ENCODE data around the gene ADA. TPM values are rescaled to one million over a fixed set of nuclear protein-coding genes. Genes with fewer than 3 reads are reported as not detected.
"Not testable (repeated sequence)": the region's sequence is repeated elsewhere in the genome, so short reads cannot be mapped to it uniquely, and the experiment has no call there.

Gene ADA
- total RNA-seq, 1 experiment from 2014 or later: 9.6 TPM

DNA sequence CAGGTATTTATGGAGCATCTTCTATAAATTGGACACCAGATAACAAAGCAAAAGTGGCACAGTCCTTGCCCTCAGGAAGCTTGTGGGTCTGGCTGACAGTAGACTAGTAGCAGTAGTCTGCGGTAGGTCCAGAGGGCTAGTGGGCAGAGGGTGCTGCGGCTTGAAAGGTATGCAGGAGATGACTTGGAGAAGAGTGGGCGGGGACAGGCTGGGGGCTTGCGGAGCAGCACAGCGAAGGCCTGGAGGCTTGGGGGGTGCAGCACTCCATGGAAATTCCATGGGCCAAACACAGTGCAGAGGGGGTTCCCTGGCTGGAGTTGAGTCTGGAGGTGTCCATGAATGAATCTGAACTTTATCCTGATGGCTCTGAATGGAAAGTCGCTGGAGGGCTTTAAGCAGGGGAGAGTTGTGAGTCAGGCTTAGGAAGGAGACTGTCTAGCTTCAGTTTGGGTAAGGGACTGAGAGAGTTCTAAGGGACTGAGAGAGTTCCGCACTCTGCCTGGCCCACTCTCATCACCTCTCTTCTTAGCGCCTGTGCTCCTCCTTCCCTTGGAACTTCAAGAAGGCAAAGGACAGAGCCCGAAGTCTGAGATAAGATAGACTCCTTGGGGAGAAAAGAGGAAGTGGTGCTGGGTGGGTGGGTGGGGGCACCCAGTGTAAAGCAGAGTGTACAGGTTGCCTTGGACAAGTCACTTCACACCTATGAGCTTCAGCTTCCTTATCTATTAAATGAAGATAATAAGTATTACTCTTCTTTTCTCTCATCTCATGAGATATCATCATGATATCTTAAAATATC lies 60.3 kb downstream of the ADA start:
- Histone ChIP-seq H3K27me3 (replicated peaks) (no peaks in the 10 kb centered on the region), H3K4me1 (replicated peaks) (peaks cover 13% of the 10 kb centered on the region), H3K4me3 (no peak overlapping the region), H3K36me3 (peaks cover 6% of the 10 kb centered on the region; the same call in 1 of the 2 replicates), H3K27ac (no peak overlapping the region), H3K9me3 (replicated peaks) (no peaks in the 10 kb centered on the region)
- DNase-seq (ENCODE audit: low read depth in 1 of 2, low spot score in 2 of 2): no peak

DNA sequence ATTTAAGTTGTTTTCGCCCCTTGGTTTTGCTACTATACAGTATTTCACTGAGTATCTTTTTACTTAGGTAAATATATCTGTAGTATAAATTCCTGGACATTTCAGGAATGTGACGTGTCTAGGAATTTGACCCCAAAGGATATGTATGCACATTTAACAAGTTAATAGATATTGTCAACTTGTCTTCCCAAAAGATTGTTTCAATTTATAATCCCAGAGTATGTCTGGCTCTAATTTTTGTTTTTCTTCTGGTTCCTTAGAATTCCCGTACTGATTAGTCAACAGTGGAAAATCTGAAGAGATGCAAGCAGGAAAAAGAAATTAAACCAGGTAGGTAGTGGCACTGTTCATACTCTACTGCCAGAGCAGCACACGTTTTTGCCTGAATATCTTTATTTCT lies 62.0 kb downstream of the ADA start:
- peaks cover 5% of the 10 kb centered on the region for H3K4me1 ChIP-seq (replicated peaks)
- no peak overlapping the region for H3K4me3 ChIP-seq
- DNase-seq (ENCODE audit: low read depth in 1 of 2, low spot score in 2 of 2): no peak
- H3K36me3 ChIP-seq: peaks cover 6% of the 10 kb centered on the region; the same call in 1 of the 2 replicates
- no peaks in the 10 kb centered on the region for H3K27me3 ChIP-seq (replicated peaks)
- no peaks in the 10 kb centered on the region for H3K9me3 ChIP-seq (replicated peaks)
- H3K27ac ChIP-seq: no peak overlapping the region

DNA sequence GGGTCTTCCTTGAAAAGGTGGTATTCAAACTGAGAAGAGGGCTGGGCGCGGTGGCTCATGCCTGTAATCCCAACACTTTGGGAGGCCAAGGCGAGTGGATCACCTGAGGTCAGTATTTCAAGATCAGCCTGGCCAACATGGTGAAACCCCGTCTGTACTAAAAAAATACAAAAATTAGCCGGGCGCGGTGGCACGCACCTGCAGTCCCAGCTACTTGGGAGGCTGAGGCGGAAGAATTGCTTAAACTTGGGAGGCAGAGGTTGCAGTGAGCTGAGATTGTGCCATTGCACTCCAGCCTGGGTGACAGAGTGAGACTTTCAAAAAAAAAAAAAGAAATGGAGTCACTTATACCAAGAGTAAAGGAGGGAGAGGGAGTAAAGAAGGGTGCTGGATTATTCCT lies 63.2 kb downstream of the ADA start:
- peaks cover 11% of the 10 kb centered on the region for H3K4me1 ChIP-seq (replicated peaks)
- not testable (repeated sequence) for H3K9me3 ChIP-seq (replicated peaks); H3K4me3 ChIP-seq; H3K27ac ChIP-seq; H3K36me3 ChIP-seq; H3K27me3 ChIP-seq (replicated peaks); DNase-seq (ENCODE audit: low read depth in 1 of 2, low spot score in 2 of 2)

DNA sequence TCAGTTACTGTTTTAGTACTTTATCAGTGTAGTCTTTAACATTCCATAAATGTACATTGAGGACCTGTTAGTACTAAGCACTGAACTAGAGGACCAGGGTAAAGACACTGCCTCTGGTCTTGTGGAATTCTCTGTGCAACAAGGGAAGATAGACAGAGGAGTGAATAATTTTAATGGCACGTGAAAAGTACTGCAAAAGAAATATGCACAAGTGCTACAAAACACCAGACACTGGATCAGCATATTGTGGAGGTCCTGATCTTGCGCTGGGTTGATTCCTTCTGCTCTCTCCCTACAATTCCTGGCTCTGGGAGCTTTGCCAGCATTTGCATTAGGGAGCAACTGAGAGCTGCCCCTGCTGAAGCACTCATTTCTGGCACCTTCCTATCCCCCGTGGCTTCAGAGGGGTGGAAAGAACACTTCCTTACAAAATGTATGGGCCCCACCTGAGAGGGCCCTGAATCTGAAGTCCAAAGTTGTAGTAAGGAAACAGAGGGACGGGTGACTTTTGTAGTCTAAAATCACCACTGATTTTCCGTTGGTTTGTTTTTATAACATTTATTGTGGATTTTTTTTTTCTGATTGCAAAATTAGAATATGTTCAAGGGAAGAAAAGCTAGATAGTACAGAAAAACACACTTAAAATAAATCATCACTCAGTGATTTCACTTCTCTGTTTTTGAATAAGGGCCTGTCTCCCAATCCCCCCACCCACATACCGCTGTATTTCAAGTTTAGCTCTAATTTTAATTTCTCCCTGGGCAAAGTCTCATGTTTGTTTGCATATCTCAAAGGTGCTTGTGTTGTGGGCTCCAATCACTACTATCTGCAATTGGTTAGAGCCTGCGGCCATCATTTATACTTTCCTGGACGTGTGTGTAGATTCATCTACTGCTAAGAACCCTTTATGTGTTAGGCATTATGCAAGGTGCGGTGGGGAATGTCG lies 64.2 kb downstream of the ADA start:
- H3K27ac ChIP-seq: no peak overlapping the region
- no peaks in the 10 kb centered on the region for H3K9me3 ChIP-seq (replicated peaks)
- H3K27me3 ChIP-seq (replicated peaks): no peaks in the 10 kb centered on the region
- no peak overlapping the region for H3K4me3 ChIP-seq
- DNase-seq (ENCODE audit: low read depth in 1 of 2, low spot score in 2 of 2): no peak
- peaks cover 21% of the 10 kb centered on the region for H3K4me1 ChIP-seq (replicated peaks)
- H3K36me3 ChIP-seq: peaks cover 6% of the 10 kb centered on the region; the same call in 1 of the 2 replicates

DNA sequence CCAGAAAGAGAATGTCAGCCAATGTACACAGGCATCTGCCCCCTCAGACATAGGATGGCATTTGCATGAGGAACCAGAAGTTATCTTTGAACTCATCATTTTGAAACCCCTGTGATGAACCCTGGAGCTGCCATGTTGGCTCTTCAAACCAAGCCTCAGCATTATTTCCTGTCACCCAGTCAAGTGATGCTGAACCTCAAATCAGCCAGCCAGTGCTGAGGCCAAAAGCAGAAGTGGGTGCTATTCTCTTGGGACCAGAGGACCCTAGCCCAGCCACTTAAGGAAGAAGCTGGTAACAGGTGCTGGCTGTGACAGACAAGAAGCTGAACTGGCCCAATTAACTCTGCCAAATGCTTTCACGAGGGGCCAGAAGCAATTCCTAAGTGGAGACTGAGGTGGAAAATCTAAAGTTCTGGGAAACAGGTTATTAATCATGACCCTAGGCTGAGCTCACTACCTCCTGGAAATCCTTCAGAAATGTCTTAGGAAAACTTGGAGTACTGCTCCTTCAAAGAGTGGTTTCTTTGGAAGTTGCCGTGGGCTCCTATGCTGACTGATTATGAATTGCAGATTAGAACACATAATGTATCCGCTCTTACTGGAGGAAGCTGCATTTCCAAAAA lies 65.1 kb downstream of the ADA start:
- Histone ChIP-seq H3K4me1 (replicated peaks) (peaks cover 30% of the 10 kb centered on the region), H3K27ac (no peak overlapping the region), H3K36me3 (peaks cover 6% of the 10 kb centered on the region; the same call in 1 of the 2 replicates), H3K27me3 (replicated peaks) (no peaks in the 10 kb centered on the region), H3K4me3 (no peak overlapping the region), H3K9me3 (replicated peaks) (no peaks in the 10 kb centered on the region)
- no peak for DNase-seq (ENCODE audit: low read depth in 1 of 2, low spot score in 2 of 2)

DNA sequence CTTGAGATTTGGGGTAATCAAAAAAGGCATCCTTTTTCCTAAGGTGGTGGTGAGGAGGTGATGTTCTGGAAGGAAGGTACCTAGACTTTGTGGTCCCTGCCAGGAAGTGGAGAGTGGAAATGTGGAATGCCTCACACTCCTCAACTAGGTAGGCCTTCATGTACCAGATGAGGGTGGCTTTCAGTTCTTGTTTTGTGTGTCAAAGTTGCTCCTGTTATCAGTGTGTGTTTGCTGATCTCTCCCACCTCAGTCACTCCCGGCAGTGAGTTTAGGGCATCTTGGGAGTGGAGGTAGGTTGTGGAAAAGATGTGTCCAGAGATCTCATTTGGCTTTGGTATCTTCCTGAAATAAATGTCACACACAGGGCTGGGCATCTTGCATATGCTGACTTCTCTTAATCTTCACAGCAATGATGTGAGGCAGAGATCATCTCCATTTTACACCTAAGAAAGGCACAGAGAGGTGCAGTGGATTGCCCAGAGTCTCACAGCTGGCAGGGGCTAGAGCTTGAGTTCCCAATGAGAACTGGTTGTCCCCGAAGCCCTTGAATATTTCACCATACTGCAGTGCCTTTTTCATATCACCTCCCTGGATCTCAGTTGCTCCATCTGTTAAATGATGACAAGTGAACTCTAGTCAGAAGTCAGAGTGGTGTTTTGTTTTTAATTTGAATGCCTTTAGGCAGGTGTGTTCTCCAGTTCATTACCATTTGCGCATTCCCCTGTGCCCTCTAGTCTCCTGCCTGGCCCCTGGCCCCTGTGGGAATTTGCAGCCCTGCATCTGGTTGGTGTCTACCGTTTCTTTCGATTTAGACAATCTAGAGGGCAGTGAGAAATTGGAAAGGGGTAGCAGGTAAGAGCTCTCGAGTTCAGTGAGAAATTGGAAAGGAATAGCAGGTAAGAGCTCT lies 66.2 kb downstream of the ADA start:
- Histone ChIP-seq H3K36me3 (peaks cover 2% of the 10 kb centered on the region; the same call in 1 of the 2 replicates), H3K4me3 (no peak overlapping the region), H3K4me1 (replicated peaks) (peaks cover 41% of the 10 kb centered on the region), H3K27me3 (replicated peaks) (no peaks in the 10 kb centered on the region), H3K27ac (no peak overlapping the region), H3K9me3 (replicated peaks) (no peaks in the 10 kb centered on the region)
- DNase-seq (ENCODE audit: low read depth in 1 of 2, low spot score in 2 of 2): no peak

DNA sequence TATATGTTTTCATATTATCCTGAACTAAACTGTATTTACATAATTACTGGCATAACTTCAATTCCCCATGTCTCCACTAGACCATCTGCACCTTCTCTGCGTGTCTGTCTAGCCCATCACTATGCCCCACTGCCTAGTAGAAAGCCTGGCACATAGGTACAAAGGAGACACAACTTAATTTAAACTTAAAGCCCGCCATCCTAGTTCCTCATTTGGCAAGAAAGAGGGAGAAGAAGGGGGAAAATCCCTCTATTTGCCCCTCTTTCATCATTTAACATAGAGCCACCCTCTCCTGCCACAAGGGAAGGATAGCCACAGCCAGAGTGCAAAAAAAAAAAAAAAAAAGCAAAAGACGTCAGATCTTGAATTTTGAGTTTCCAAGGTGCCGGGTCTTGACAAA lies 67.3 kb downstream of the ADA start:
- no peak for DNase-seq (ENCODE audit: low read depth in 1 of 2, low spot score in 2 of 2)
- Histone ChIP-seq H3K27ac (no peak overlapping the region), H3K4me1 (replicated peaks) (peaks cover 52% of the 10 kb centered on the region), H3K36me3 (no peaks in the 10 kb centered on the region), H3K4me3 (no peak overlapping the region), H3K27me3 (replicated peaks) (no peaks in the 10 kb centered on the region), H3K9me3 (replicated peaks) (no peaks in the 10 kb centered on the region)

DNA sequence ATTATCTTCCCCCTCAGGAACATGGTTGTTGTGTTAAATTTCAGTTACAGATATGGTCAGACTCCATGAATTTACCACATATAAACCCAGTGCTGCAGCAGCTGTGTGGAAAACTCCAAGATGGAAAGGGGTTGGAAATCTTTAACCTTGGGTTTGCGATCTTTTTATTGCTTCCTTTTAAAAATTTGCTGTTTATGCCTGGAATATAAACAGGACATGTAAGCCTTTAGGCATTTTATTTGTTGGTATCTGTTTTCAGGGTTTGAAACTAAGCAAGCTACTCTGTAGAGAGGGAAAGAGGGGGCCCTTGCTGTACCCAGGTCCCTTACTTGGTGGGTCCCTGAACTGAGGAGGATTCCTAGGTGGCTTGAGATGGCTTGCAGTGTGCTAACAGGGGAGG lies 68.3 kb downstream of the ADA start:
- Histone ChIP-seq H3K27ac (peak overlapping the region; percentile 57), H3K4me1 (replicated peaks) (peaks cover 54% of the 10 kb centered on the region), H3K36me3 (no peaks in the 10 kb centered on the region), H3K4me3 (peak overlapping the region; percentile 21), H3K27me3 (replicated peaks) (no peaks in the 10 kb centered on the region), H3K9me3 (replicated peaks) (no peaks in the 10 kb centered on the region)
- peak in 1 of 2 experiments; percentile 38 for DNase-seq (ENCODE audit: low read depth in 1 of 2, low spot score in 2 of 2)

DNA sequence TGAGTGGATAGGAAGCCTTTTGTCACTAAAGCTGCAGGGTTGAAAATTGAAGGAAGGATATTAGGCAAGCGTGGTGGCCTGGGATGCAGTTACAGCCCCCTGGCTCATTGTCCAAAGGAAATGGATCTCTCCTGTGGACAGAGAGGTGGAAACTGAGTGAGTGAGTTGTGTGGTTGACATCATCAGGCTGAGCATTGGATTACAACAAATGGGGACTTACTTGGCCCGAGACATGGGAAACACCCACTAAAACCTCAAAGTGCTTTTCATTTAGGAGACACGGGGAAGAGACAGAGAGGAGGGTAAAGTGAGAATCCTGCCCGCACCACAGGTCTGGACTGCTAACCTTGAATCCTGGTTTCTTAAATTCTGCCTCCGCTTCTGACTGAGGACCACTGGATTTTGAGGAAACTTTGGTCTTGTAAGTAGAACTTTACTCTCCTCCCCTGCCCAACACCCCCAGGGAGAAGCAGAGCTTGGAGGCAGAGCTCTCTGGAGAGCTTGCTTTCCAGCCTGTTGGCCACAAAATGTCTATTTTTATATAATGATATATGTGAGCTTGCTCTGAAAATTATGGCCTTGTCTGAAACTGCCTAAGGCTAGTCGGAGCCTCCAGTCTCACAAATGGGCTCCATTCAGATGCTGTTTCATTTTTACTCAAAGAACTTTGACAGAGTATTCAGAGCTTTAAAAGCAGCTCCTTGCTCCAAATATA lies 69.0 kb downstream of the ADA start, which contains the start of gene PKIG:
TSS of gene PKIG (plus strand) at position 269 of the 715 bp plus-strand sequence. CDS start 31,978 bp downstream, outside the sequence.
- Histone ChIP-seq H3K4me3 (peak within 1 kb of the TSS; percentile 21), H3K4me1 (replicated peaks) (peaks cover 55% of the 10 kb centered on the region), H3K27ac (peak within 1 kb of the TSS; percentile 64), H3K9me3 (replicated peaks) (peaks cover under 1% of the 10 kb centered on the region; the same call in 1 of the 2 replicates), H3K27me3 (replicated peaks) (no peaks in the 10 kb centered on the region), H3K36me3 (no peaks in the 10 kb centered on the region)
- DNase-seq (ENCODE audit: low read depth in 1 of 2, low spot score in 2 of 2): peak; percentile 53 to 69

DNA sequence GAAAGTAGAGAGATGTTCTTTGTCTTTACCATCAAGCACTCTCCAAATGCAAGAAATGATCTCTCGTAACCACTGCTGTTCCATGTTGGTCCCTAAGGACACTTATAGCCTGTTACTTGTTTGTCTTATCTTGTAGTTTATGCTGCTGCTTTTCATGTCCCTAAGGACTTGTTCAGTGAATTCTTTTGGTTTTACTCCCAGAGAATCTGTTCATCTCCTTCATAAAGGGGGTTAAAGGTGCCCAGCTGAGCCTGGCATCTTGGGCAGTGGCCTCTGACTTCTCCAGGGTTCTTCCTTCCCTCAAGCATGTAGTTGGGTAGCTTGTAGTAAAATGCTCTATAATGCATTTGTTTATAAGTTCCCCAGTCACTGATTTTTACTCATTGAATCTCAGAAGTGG lies 70.0 kb downstream of the ADA start:
- H3K4me1 ChIP-seq (replicated peaks): peaks cover 63% of the 10 kb centered on the region
- no peaks in the 10 kb centered on the region for H3K27me3 ChIP-seq (replicated peaks)
- peak overlapping the region; percentile 64 for H3K27ac ChIP-seq
- DNase-seq (ENCODE audit: low read depth in 1 of 2, low spot score in 2 of 2): peak in 1 of 2 experiments; percentile 31
- H3K36me3 ChIP-seq: no peaks in the 10 kb centered on the region
- no peak overlapping the region for H3K4me3 ChIP-seq
- H3K9me3 ChIP-seq (replicated peaks): peaks cover 4% of the 10 kb centered on the region; the same call in 1 of the 2 replicates

DNA sequence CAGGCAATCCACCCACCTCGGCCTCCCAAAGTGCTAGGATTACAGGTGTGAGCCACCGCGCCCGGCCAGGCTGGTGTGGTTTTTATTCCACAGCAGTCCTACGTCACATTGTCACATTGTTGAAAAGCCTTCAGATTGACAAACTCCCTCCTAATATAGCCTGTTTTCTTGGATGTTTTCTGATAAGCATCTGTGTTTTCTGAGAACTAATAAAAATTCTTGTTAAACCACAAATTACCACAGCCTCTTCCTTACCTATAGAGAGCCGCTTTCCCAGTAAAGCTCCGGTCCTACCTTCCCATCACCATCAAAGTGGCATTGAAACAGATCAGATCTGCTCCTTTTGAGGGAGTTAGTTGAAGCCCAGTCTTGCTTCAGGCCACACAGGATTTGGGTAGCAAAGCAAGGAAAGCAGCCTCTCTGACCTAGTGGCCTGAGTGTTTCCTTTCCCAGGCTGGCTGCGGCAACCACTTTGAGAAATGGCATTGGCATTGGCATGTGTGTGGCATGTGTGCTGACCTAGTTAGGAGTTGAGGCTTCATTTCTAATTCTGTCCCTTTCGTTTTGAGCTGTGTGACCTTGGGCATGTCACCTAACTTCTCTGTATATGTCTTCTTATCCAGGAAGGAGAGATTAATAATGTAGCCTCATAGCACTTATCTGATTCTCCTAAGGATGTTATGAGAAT lies 70.8 kb downstream of the ADA start:
- no peak overlapping the region for H3K4me3 ChIP-seq
- peaks cover 4% of the 10 kb centered on the region; the same call in 1 of the 2 replicates for H3K9me3 ChIP-seq (replicated peaks)
- peaks cover 69% of the 10 kb centered on the region for H3K4me1 ChIP-seq (replicated peaks)
- peak overlapping the region; percentile 64 for H3K27ac ChIP-seq
- H3K27me3 ChIP-seq (replicated peaks): no peaks in the 10 kb centered on the region
- peak in 1 of 2 experiments; percentile 35 for DNase-seq (ENCODE audit: low read depth in 1 of 2, low spot score in 2 of 2)
- no peaks in the 10 kb centered on the region for H3K36me3 ChIP-seq

Measured in SJSA1 (cell line).